Tibial nerve (tissue), 4 donors: Measurements from ENCODE around the gene FETUB.

Source experiments
- CTCF ChIP-seq, 5 experiments: fragments of 200-600 bp in 3 of 5; fragments of 450-650 bp in 2 of 5; sonication (generic) in 3 of 5; IDR thresholded peaks; one replicate each; pipeline ENCODE4 v1.5.1; 2016 to 2019; ENCODE audit warnings: antibody characterized with exemption in 5 of 5, mild to moderate bottlenecking in 3 of 5, moderate library complexity in 2 of 5
- EP300 ChIP-seq, 2 donors: sonication (generic); formaldehyde crosslinking; IDR thresholded peaks; one replicate each; pipeline ENCODE4 v1.6.1; 2017; ENCODE audit warnings: antibody characterized with exemption in 2 of 2, mild to moderate bottlenecking in 1 of 2

DNA sequence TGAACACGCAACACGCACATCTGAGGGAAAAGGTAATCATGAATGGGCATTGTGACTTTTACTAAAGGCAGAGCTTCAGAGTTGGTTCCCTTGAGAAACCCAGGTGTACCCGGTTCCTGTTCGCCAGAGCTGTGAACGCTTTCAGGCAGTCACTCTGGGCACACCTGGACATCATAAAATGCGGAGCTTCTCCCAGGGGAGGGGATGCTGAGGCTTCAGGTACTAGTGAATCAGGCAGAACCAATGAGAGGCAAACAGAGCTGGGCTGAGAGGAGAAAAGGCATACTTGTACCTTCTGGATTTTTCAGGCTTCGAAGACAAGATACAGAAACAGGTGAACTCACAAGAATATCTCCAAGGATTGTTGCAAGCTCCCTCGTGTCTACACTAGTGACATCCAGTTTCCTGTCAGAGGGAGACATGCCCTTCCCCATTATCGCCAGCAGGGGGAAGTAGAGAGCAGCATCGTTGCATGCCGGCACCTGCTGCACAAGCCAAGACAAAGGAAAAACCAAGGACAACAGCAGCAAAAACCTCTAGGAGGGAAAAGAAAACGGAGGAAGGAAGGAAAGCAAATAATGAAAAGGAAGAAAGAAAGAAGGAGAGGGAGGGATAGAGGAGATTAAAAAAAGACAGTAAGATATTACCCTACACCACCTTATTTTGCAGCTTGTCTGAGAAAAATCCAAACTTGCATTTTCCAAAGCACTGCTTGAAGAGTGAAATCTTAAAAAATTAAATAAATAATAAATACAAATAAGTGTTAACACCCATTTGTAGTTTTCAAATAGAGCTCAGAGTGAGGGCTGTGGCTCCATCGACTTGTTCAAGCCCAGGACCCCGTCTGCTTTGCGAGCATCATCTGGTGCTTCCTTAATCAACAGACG lies 25.4 kb upstream of the FETUB start:
- TF ChIP-seq CTCF (IDR thresholded peaks at IDR 0.05) (peak; percentile 80 to 96 (median 93)), EP300 (IDR thresholded peaks at IDR 0.05) (no peak)
